NCI-H510A (cell line): ENCODE data around the gene C10orf90.
A peak's percentile ranks its signal among the peaks of the same experiment; 100 is the strongest.
"Not testable (repeated sequence)": the region's sequence is repeated elsewhere in the genome, so short reads cannot be mapped to it uniquely, and the experiment has no call there.

Source experiments
- DNase-seq: peaks from one replicate; lab custom pipeline; 2025; lab: John Stamatoyannopoulos, UW

The C10orf90 gene

GRCh38 chr10:126391192-126391885 is 279.2 kb downstream of the C10orf90 start:
- DNase-seq = no peak

- DNase-seq = no peak
Measured at GRCh38 chr10:126390324-126390723, 280.2 kb downstream of the C10orf90 start.

- DNase-seq = no peak
Measured at GRCh38 chr10:126387931-126388911, 282.3 kb downstream of the C10orf90 start, which contains the start of gene ADAM12. Gene ADAM12 (minus strand): TSS chr10:126388477. CDS start chr10:126388145, 332 bp downstream.

- DNase-seq = peak; percentile 36
Measured at GRCh38 chr10:126387041-126387921, 283.2 kb downstream of the C10orf90 start.

- DNase-seq = no peak
Measured at GRCh38 chr10:126384269-126384873, 286.1 kb downstream of the C10orf90 start.

DNA sequence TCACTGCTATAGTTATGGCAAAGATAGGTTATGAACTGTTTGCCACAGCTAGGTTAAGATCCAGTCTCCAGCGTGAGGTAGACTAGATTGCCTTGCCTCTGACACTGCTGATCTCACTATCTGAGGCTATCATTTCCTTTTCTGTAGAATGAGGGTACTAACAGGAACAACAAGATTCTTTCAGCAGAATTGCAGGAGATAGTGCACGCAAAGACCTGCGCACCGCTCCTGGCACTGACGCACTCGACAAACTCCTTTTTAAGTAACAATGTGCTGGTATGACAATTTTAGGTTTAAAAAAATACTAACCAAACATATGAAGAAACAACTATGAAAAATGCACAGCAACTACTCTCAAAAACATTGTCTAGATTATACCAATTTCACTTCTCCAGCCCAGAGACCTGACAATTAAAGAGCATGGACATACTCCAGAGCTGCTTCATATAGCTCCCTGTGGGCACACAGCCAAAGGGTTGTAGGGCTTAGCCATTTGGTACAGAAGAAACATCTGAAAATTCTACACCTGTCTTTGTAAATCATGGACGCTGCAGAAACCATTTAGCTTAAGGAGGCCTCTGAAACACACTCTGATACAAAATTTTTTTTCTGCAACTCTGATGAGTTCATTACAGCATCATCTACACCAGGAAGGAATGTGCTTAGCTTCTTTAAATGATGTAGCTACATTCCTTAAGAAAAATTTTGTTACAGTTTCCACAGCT is 290.0 kb downstream of the C10orf90 start:
- no peak for DNase-seq

DNA sequence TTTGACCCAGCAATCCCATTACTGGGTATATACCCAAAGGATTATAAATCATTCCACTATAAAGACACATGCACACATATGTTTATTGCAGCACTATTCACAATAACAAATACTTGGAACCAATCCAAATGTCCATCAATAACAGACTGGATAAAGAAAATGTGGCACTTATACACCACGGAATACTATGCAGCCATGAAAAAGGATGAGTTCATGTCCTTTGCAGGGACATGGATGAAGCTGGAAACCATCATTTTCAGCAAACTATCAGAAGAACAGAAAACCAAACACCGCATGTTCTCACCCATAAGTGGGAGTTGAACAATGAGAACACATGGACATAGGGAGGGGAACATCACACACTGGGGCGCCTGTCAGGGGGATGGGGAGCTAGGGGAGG is 291.3 kb downstream of the C10orf90 start:
- not testable (repeated sequence) for DNase-seq

DNA sequence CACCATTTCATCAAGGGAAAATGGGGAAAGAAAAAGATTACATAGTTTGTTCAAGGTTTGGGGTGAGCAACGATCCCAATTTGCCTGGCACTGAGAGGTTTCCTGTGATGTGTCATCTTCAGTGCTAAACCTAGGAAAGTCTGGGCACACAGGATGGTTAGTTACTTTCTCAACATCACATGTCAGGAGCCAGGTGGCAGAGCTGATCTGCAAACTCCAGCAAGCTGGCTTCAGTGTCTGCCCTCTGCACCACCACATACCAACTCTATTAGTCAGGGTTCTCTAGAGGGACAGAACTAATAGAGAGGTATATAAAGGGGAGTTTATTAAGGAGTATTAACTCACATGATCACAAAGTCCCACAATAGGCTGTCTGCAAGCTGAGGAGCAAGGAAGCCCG is 293.5 kb downstream of the C10orf90 start:
- DNase-seq = no peak

- DNase-seq = no peak
Measured at GRCh38 chr10:126375926-126376554, 294.5 kb downstream of the C10orf90 start.

- DNase-seq = no peak
Measured at GRCh38 chr10:126375299-126375698, 295.2 kb downstream of the C10orf90 start.
